HG02798 (cell line): ENCODE data around the gene ALG1.
"Not testable (repeated sequence)": the region's sequence is repeated elsewhere in the genome, so short reads cannot be mapped to it uniquely, and the experiment has no call there.

ENCODE experiments used
- ATAC-seq: cut with Tn5 transposase; IDR thresholded peaks from one replicate; pipeline ENCODE4 v1.9.1; 2021; ENCODE audit warnings: mild to moderate bottlenecking; ENCODE audit not compliant: unreplicated experiment, poor library complexity

Gene ALG1

GRCh38 chr16:5044011-5044540 is 27.6 kb upstream of the ALG1 start:
- ATAC-seq, result no peak

- not testable (repeated sequence) for ATAC-seq
Observed at GRCh38 chr16:5044581-5044980, 27.1 kb upstream of the ALG1 start.

- ATAC-seq, result no peak
Observed at GRCh38 chr16:5045499-5046115, 26.0 kb upstream of the ALG1 start.

- ATAC-seq, result no peak
Observed at GRCh38 chr16:5046914-5047313, 24.7 kb upstream of the ALG1 start.

GRCh38 chr16:5054876-5055865 is 16.5 kb upstream of the ALG1 start:
- ATAC-seq, result no peak

- peak; percentile 69 for ATAC-seq
Observed at GRCh38 chr16:5056352-5056751, 15.3 kb upstream of the ALG1 start.

GRCh38 chr16:5058476-5058875 is 13.2 kb upstream of the ALG1 start:
- no peak for ATAC-seq

- no peak for ATAC-seq
Observed at GRCh38 chr16:5059386-5060072, 12.1 kb upstream of the ALG1 start.

GRCh38 chr16:5060073-5060641 is 11.5 kb upstream of the ALG1 start:
- ATAC-seq, result no peak

- peak; percentile 63 for ATAC-seq
Observed at GRCh38 chr16:5062051-5062450, 9.6 kb upstream of the ALG1 start.

GRCh38 chr16:5062790-5063765 is 8.6 kb upstream of the ALG1 start:
- ATAC-seq, result no peak

GRCh38 chr16:5064915-5065314 is 6.7 kb upstream of the ALG1 start:
- no peak for ATAC-seq

- ATAC-seq, result no peak
Observed at GRCh38 chr16:5065326-5065725, 6.3 kb upstream of the ALG1 start.

- no peak for ATAC-seq
Observed at GRCh38 chr16:5065813-5066212, 5.8 kb upstream of the ALG1 start, which contains the start of gene C16orf89. C16orf89 (minus strand) TSS chr16:5065956; CDS start chr16:5065908, 48 bp downstream.

GRCh38 chr16:5066511-5066910 is 5.1 kb upstream of the ALG1 start:
- ATAC-seq, result no peak

- no peak for ATAC-seq
Observed at GRCh38 chr16:5069048-5069447, 2.6 kb upstream of the ALG1 start.

- no peak for ATAC-seq
Observed at GRCh38 chr16:5069854-5070253, 1.8 kb upstream of the ALG1 start.

- ATAC-seq, result no peak
Observed at GRCh38 chr16:5070431-5071186, 1.0 kb upstream of the ALG1 start.

- no peak for ATAC-seq
Observed at GRCh38 chr16:5071341-5071680, 332 bp upstream of the ALG1 start.
